A549 (cell line): ENCODE measurements around the gene ARL15. TPM values are rescaled to one million over a fixed set of nuclear protein-coding genes. Genes with fewer than 3 reads are reported as not detected.

ENCODE experiments used
- ATAC-seq, 2 experiments: fragments of 200-7000 bp in 1 of 2; fragments of >200 bp in 1 of 2; cut with Nextera tagmentation in 1 of 2; cut with Tn5 transposase in 1 of 2; 3 replicates each; pipeline versions ENCODE4 v1.8.0 to v1.9.1; 2018 to 2020; ENCODE audit warnings: mild to moderate bottlenecking in 1 of 2, moderate library complexity in 1 of 2
- CTCF ChIA-PET: fragments of 300-600 bp; sonication (Branson Sonifier 250); formaldehyde crosslinking; extraction: SDS; loops from one replicate; lab custom pipeline; 2021; ENCODE audit warnings: antibody characterized with exemption, inconsistent platforms; lab: Yijun Ruan, JAX
- POLR2A ChIA-PET: fragments of 350-600 bp; formaldehyde crosslinking; extraction: SDS; loops from one replicate; lab custom pipeline; 2021; ENCODE audit warnings: antibody characterized with exemption, inconsistent platforms; lab: Yijun Ruan, JAX
- DNase-seq, 2 experiments: peaks; one replicate each; pipeline versions ENCODE4 v3.0.0 to v3.0.0-alpha.2; 2011 to 2016; ENCODE audit warnings: low read depth in 1 of 2, low spot score in 1 of 2
- FAIRE-seq: peaks from 2 replicates; lab custom pipeline; 2011; peaks lifted over from hg19 to GRCh38; lab: Jason Lieb, UNC
- H3K27ac ChIP-seq, 2 experiments: fragments of >200 bp; sonication (Bioruptor Twin); formaldehyde crosslinking; 3 replicates each; pipeline ENCODE4 v1.5.1; 2016 to 2017
- H3K4me1 ChIP-seq: fragments of >200 bp; sonication (Bioruptor Twin); formaldehyde crosslinking; 3 replicates; pipeline ENCODE4 v1.6.1; 2016
- H3K4me2 ChIP-seq: fragments of >200 bp; sonication (Bioruptor Twin); formaldehyde crosslinking; 3 replicates; pipeline ENCODE4 v1.6.1; 2016
- H3K4me3 ChIP-seq: fragments of >200 bp; sonication (Bioruptor Twin); formaldehyde crosslinking; 3 replicates; pipeline ENCODE4 v1.5.1; 2016
- H3K9me3 ChIP-seq: fragments of >200 bp; sonication (Bioruptor Twin); formaldehyde crosslinking; 3 replicates; pipeline ENCODE4 v1.6.1; 2016
- ATOH8 ChIP-seq: fragments of 250-450 bp; sonication (Bioruptor Pico); IDR thresholded peaks from 2 replicates; pipeline ENCODE4 v1.5.0; 2020; ENCODE audit warnings: low read depth, mild to moderate bottlenecking, moderate library complexity
- BCL3 ChIP-seq: fragments of >200 bp; sonication (Bioruptor Twin); formaldehyde crosslinking; IDR thresholded peaks from 3 replicates; pipeline ENCODE4 v1.6.1; 2016
- CEBPB ChIP-seq, 2 experiments: fragments of >200 bp in 1 of 2; sonication (Bioruptor Twin) in 1 of 2; formaldehyde crosslinking in 1 of 2; IDR thresholded peaks; 2 replicates each; pipeline ENCODE4 v1.6.1; 2012 to 2016
- CHD2 ChIP-seq: fragments of 150-350 bp; IDR thresholded peaks from 2 replicates; pipeline ENCODE4 v1.6.1; 2014; ENCODE audit warnings: low read length; ENCODE audit not compliant: partially characterized antibody
- EHF ChIP-seq: fragments of 250-450 bp; sonication (Bioruptor Pico); IDR thresholded peaks from 2 replicates; pipeline ENCODE4 v1.5.0; 2020; ENCODE audit warnings: mild to moderate bottlenecking
- EHMT2 ChIP-seq: fragments of 200-600 bp; sonication (generic); IDR thresholded peaks from 2 replicates; pipeline ENCODE4 v1.6.1; 2016; ENCODE audit warnings: antibody characterized with exemption, low read depth, mild to moderate bottlenecking, moderate library complexity
- FOSL2 ChIP-seq, 2 experiments: fragments of 450-650 bp in 1 of 2; fragments of >200 bp in 1 of 2; sonication (Bioruptor Twin) in 1 of 2; formaldehyde crosslinking; IDR thresholded peaks; 2 replicates each; pipeline versions ENCODE4 v1.5.0 to v1.6.1; 2016 to 2020; ENCODE audit warnings: mild to moderate bottlenecking in 1 of 2, moderate library complexity in 1 of 2
- GATA3 ChIP-seq: IDR thresholded peaks from 2 replicates; pipeline ENCODE4 v1.6.1; 2012; ENCODE audit warnings: borderline replicate concordance
- HMGXB4 ChIP-seq: fragments of 250-450 bp; sonication (Bioruptor Pico); IDR thresholded peaks from 2 replicates; pipeline ENCODE4 v1.5.0; 2021; ENCODE audit warnings: mild to moderate bottlenecking, moderate library complexity, borderline replicate concordance
- JUN ChIP-seq, 2 experiments: fragments of >200 bp; sonication (Bioruptor Twin); formaldehyde crosslinking; IDR thresholded peaks; 2 replicates in 1 of 2; 3 replicates in 1 of 2; pipeline ENCODE4 v1.6.1; 2016 to 2017
- JUNB ChIP-seq: fragments of >200 bp; sonication (Bioruptor Twin); formaldehyde crosslinking; IDR thresholded peaks from 2 replicates; pipeline ENCODE4 v1.6.1; 2016
- KDM1A ChIP-seq: fragments of 200-600 bp; sonication (generic); IDR thresholded peaks from 2 replicates; pipeline ENCODE4 v1.6.1; 2016; ENCODE audit warnings: low read depth, mild to moderate bottlenecking
- MAFK ChIP-seq: fragments of 450-650 bp; IDR thresholded peaks from 2 replicates; pipeline ENCODE4 v1.6.1; 2014; ENCODE audit not compliant: partially characterized antibody
- PBX3 ChIP-seq: IDR thresholded peaks from 2 replicates; pipeline ENCODE4 v1.6.1; 2012
- POLR2A ChIP-seq: IDR thresholded peaks from 2 replicates; pipeline ENCODE4 v1.6.1; 2012; ENCODE audit warnings: mild to moderate bottlenecking, low read length
- RARB ChIP-seq: fragments of 250-450 bp; sonication (Bioruptor Pico); IDR thresholded peaks from 2 replicates; pipeline ENCODE4 v1.8.0; 2021; ENCODE audit warnings: mild to moderate bottlenecking, moderate library complexity
- RCOR1 ChIP-seq: fragments of 150-350 bp; IDR thresholded peaks from 2 replicates; pipeline ENCODE4 v1.6.1; 2014; ENCODE audit warnings: antibody characterized with exemption, low read length, low read depth
- RFX5 ChIP-seq: fragments of 450-650 bp; IDR thresholded peaks from 2 replicates; pipeline ENCODE4 v1.7.1; 2014; ENCODE audit warnings: antibody characterized with exemption, mild to moderate bottlenecking, moderate library complexity
- TP53 ChIP-seq: fragments of 250-450 bp; sonication (Bioruptor Pico); IDR thresholded peaks from 2 replicates; pipeline ENCODE4 v1.5.0; 2021; ENCODE audit warnings: mild to moderate bottlenecking, moderate library complexity
- ZFP36 ChIP-seq: fragments of 450-650 bp; IDR thresholded peaks from 2 replicates; pipeline ENCODE4 v1.6.1; 2014; ENCODE audit warnings: borderline replicate concordance; ENCODE audit not compliant: partially characterized antibody
- WGBS: methylation state at CpG from one replicate; pipeline ENCODE4 v1.1.6; 2017; ENCODE audit errors: missing lambda C conversion rate; 5-methylcytosine and 5-hydroxymethylcytosine counted together
- polyA plus RNA-seq, 4 experiments: library from polyadenylated mRNA; depleted of rRNA in 3 of 4; stranded (reverse); fragments of >200 nt; fragmentation: RNase III in 1 of 4; extraction: RNeasy Plus Mini Kit Qiagen cat#74134 plus additional on column Dnase treatment in 1 of 4; gene quantifications; 2 replicates in 3 of 4; 3 replicates in 1 of 4; pipeline ENCODE4 v1.2.3, GENCODE V29; 2011 to 2017

The ARL15 gene
- polyA plus RNA-seq, 2 of the 4 experiments (the other 2 are of a cell fraction) = 11.8 to 12.1 TPM

GRCh38 chr5:54037205-54037604 lies 273.2 kb downstream of the ARL15 start:
- no peak for TF ChIP-seq KDM1A
- TF ChIP-seq MAFK = peak; percentile 53
- no peak for TF ChIP-seq PBX3
- no peak for TF ChIP-seq HMGXB4 (CRISPR knock-in tag)
- no peaks in the 10 kb centered on the region for H3K9me3 ChIP-seq
- 98% methylated on average over 1 of the region's 1 CpG for WGBS
- no peak overlapping the region for H3K4me2 ChIP-seq
- no peak for FAIRE-seq
- no peak for ATAC-seq
- no peak overlapping the region for H3K27ac ChIP-seq
- H3K4me3 ChIP-seq = no peak overlapping the region
- peaks cover 8% of the 10 kb centered on the region; the same call in 1 of the 3 replicates for H3K4me1 ChIP-seq
- POLR2A ChIA-PET = no interaction called here
- DNase-seq = no peak
- CTCF ChIA-PET = no interaction called here

- DNase-seq (no peak), FAIRE-seq (no peak), ATAC-seq (no peak)
- CTCF ChIA-PET = no interaction called here
- Histone ChIP-seq H3K4me2 (no peak overlapping the region), H3K4me3 (no peak overlapping the region), H3K9me3 (no peaks in the 10 kb centered on the region), H3K4me1 (no peaks in the 10 kb centered on the region), H3K27ac (no peak overlapping the region)
- POLR2A ChIA-PET = no interaction called here
- TF ChIP-seq MAFK = peak; percentile 96
- no peak for TF ChIP-seq ATOH8 (CRISPR knock-in tag)
- no peak for TF ChIP-seq EHF
- 91% methylated on average over 3 of the region's 3 CpGs for WGBS
Observed at GRCh38 chr5:54030981-54031380, 279.4 kb downstream of the ARL15 start.

GRCh38 chr5:54024466-54024865 lies 285.9 kb downstream of the ARL15 start:
- ATAC-seq (no peak), FAIRE-seq (no peak)
- POLR2A ChIA-PET = no interaction called here
- WGBS = 72% methylated on average over 1 of the region's 1 CpG
- CTCF ChIA-PET = interaction anchor here (0.6 kb wide), 1 partner anchor 164 kb away, joined by 3 read pairs; no protein-coding TSS in a partner anchor
- Histone ChIP-seq H3K27ac (no peak overlapping the region), H3K9me3 (no peaks in the 10 kb centered on the region), H3K4me2 (no peak overlapping the region; the same call in 2 of the 3 replicates), H3K4me1 (peaks cover 17% of the 10 kb centered on the region; the same call in 2 of the 3 replicates)
- TF ChIP-seq FOSL2 (IDR thresholded peaks at IDR 0.05) (no peak), FOSL2 (CRISPR knock-in tag; IDR thresholded peaks at IDR 0.05) (peak; percentile 46; the same call in 1 of the 2 replicates), GATA3 (no peak), RCOR1 (no peak), EHMT2 (no peak), CHD2 (no peak), BCL3 (no peak), RARB (CRISPR knock-in tag) (no peak), TP53 (no peak), POLR2A (no peak), KDM1A (no peak), RFX5 (no peak), CEBPB (IDR thresholded peaks at IDR 0.05) (peak in 1 of 2 experiments; percentile 29; a peak in 1 of 4 replicates), ZFP36 (no peak), JUN (IDR thresholded peaks at IDR 0.05) (no peak), JUNB (no peak)
- TF ChIP-seq, all 56 proteins: peak for 2
- no peak overlapping the region for H3K4me3 ChIP-seq
- DNase-seq = no peak
